ENCODE measurements around the gene KIAA0586. TPM values are rescaled to one million over a fixed set of nuclear protein-coding genes. Genes with fewer than 3 reads are reported as not detected.
"Not testable (repeated sequence)": the region's sequence is repeated elsewhere in the genome, so short reads cannot be mapped to it uniquely, and the experiment has no call there.

The KIAA0586 gene
- total and polyA plus RNA-seq, 2 donors (not counting 3 experiments of a cell fraction or from before 2014, with no cell fraction given) = 7.4 to 25.9 TPM

GRCh38 chr14:58477653-58478052, 50.1 kb downstream of the KIAA0586 start:
- Histone ChIP-seq H4K20me1 (replicated peaks; ENCODE audit: control insufficient read depth, extremely low read depth, insufficient read depth, low read length) (no peaks in the 10 kb centered on the region), H3K9me1 (replicated peaks; ENCODE audit: control insufficient read depth, extremely low read depth, insufficient read depth, low read length) (no peaks in the 10 kb centered on the region), H3K4me1 (ENCODE audit: control insufficient read depth, extremely low read depth, insufficient read depth, low read length) (no peaks in the 10 kb centered on the region), H3K79me2 (ENCODE audit: control insufficient read depth, insufficient read depth, low read length) (no peaks in the 10 kb centered on the region), H3K9me3 (replicated peaks; ENCODE audit: control insufficient read depth, insufficient read depth, low read length) (no peaks in the 10 kb centered on the region), H3K4me3 (replicated peaks in 1 of 3; ENCODE audit: insufficient read depth in 1 of 3, low read depth in 1 of 3, low read length in 3 of 3) (no peak overlapping the region), H3K27ac (ENCODE audit: insufficient read depth, low read depth, low read length) (no peak overlapping the region), H3K4me2 (ENCODE audit: insufficient read depth, low read length) (no peak overlapping the region), H3K9ac (replicated peaks; ENCODE audit: extremely low read depth, insufficient read depth, low read length) (no peak overlapping the region), H3K36me3 (ENCODE audit: control insufficient read depth in 2 of 2, extremely low read depth in 1 of 2, insufficient read depth in 2 of 2, low read length in 2 of 2) (no peaks in the 10 kb centered on the region), H2AFZ (ENCODE audit: low read depth, low read length) (no peak overlapping the region), H3K27me3 (ENCODE audit: control insufficient read depth in 2 of 2, insufficient read depth in 2 of 2, low read length in 2 of 2) (no peaks in the 10 kb centered on the region)
- CTCF ChIA-PET = no interaction called here
- DNase-seq (ENCODE audit: low read depth, low spot score) = no peak
- BruUV-seq (replicated peaks) = no TSS peak
- POLR2A ChIA-PET = no interaction called here
- dilution Hi-C loops (cut with MboI; ENCODE audit: extremely low pct_ligation_motif_present, low sequenced_read_pairs) = no loop called here
- intact Hi-C loops (cut with micrococcal nuclease) = no loop called here
- FAIRE-seq = no peak
- TF ChIP-seq MYC (IDR thresholded peaks at IDR 0.05; ENCODE audit: low read depth, low read length) = no peak
- no peak for TF ChIP-seq CTCF (IDR thresholded peaks at IDR 0.05; ENCODE audit: extremely low read depth in 1 of 2, insufficient read depth in 1 of 2, low read depth in 1 of 2, low read length in 2 of 2)
- no peak for TF ChIP-seq EZH2 (IDR thresholded peaks at IDR 0.05; ENCODE audit: borderline replicate concordance, low read depth, low read length, severe bottlenecking)
- no peak for TF ChIP-seq MAX (IDR thresholded peaks at IDR 0.05; ENCODE audit: insufficient read depth, insufficient read length)
- no peak for TF ChIP-seq FOS (IDR thresholded peaks at IDR 0.05; ENCODE audit: borderline replicate concordance, insufficient read depth, low read length)
- TF ChIP-seq POLR2AphosphoS5 (IDR thresholded peaks at IDR 0.05; ENCODE audit: insufficient read depth, low read depth, low read length) = no peak
- TF ChIP-seq GATA2 (IDR thresholded peaks at IDR 0.05; ENCODE audit: insufficient read depth, insufficient read length, low read depth, low read length) = no peak
- TF ChIP-seq POLR2A (IDR thresholded peaks at IDR 0.05; ENCODE audit: low read depth, low read length) = no peak
- no peak for TF ChIP-seq JUN (IDR thresholded peaks at IDR 0.05; ENCODE audit: borderline replicate concordance, insufficient read depth, insufficient read length, low read depth)

GRCh38 chr14:58478329-58478728, 50.8 kb downstream of the KIAA0586 start:
- H3K4me3 ChIP-seq (replicated peaks in 1 of 3; ENCODE audit: insufficient read depth in 1 of 3, low read depth in 1 of 3, low read length in 3 of 3); H3K4me1 ChIP-seq (ENCODE audit: control insufficient read depth, extremely low read depth, insufficient read depth, low read length); DNase-seq (ENCODE audit: low read depth, low spot score); H2AFZ ChIP-seq (ENCODE audit: low read depth, low read length); FAIRE-seq; H3K36me3 ChIP-seq (ENCODE audit: control insufficient read depth in 2 of 2, extremely low read depth in 1 of 2, insufficient read depth in 2 of 2, low read length in 2 of 2); H3K9me1 ChIP-seq (replicated peaks; ENCODE audit: control insufficient read depth, extremely low read depth, insufficient read depth, low read length); BruUV-seq (replicated peaks); H3K4me2 ChIP-seq (ENCODE audit: insufficient read depth, low read length); dilution Hi-C loops (cut with MboI; ENCODE audit: extremely low pct_ligation_motif_present, low sequenced_read_pairs); H3K9ac ChIP-seq (replicated peaks; ENCODE audit: extremely low read depth, insufficient read depth, low read length); H3K27ac ChIP-seq (ENCODE audit: insufficient read depth, low read depth, low read length); H3K79me2 ChIP-seq (ENCODE audit: control insufficient read depth, insufficient read depth, low read length); H3K27me3 ChIP-seq (ENCODE audit: control insufficient read depth in 2 of 2, insufficient read depth in 2 of 2, low read length in 2 of 2); CTCF ChIA-PET; H4K20me1 ChIP-seq (replicated peaks; ENCODE audit: control insufficient read depth, extremely low read depth, insufficient read depth, low read length); POLR2A ChIA-PET; H3K9me3 ChIP-seq (replicated peaks; ENCODE audit: control insufficient read depth, insufficient read depth, low read length); intact Hi-C loops (cut with micrococcal nuclease): not testable (repeated sequence)
